SIG-M5 (cell line): ENCODE results near the gene C16orf74.

Source experiments
- DNase-seq: peaks from one replicate; lab custom pipeline; 2025; lab: John Stamatoyannopoulos, UW

The C16orf74 gene

GRCh38 chr16:85673529-85674417 lies 77.1 kb downstream of the C16orf74 start:
- no peak for DNase-seq

DNA sequence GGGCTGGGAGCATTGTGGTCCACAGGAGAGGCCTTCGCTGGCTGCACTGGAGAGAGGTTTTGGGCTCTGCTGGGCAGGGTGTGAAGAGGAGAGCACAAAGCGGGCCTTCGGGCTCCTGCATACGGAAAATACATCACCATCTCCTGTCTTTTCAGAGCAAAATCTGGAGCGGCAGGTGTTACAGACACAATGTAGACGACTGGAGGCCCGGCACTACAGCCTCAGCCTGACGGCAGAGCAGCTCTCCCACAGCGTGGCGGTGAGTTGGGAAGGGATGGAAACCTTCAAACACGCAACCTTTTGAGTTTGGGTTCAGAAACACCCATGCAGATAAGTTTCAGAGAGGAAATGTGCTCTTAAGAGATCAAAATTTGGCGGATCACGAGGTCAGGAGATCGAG lies 80.1 kb downstream of the C16orf74 start:
- no peak for DNase-seq

DNA sequence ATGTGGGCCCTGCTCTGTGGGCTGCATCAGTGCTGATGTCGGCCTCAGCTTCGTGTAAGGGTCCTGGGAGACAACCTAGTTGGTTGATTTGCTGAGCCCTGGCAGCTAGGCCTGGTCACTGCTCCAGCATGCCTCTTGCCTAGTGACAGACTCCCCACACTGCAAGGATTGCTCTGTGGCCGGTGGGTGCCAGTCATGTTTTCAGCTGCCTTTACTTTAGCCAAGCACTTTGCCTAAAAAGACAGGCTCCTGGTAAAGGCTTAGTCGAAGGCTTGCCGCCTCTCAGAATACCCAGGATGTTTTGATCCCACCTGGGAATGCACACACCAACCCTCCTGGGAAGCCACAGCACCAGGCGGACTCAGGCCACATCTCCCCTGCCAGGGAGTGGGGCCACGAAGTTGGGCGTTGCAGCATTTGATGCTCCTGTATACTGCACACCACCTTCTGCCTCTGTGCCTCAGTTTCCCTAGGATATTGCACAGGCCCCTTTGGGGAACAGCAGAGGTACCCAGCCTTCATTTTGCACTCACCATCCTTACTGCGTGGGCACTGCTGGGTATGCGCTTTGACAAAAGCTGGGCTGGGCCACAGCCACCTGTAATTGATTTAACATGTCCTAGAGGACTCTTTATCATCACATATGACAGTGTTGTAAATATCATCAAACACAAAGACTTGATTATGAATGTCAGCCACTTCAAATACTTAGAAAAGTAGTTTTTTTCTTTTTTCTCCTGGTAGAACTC lies 82.0 kb downstream of the C16orf74 start:
- DNase-seq: no peak

DNA sequence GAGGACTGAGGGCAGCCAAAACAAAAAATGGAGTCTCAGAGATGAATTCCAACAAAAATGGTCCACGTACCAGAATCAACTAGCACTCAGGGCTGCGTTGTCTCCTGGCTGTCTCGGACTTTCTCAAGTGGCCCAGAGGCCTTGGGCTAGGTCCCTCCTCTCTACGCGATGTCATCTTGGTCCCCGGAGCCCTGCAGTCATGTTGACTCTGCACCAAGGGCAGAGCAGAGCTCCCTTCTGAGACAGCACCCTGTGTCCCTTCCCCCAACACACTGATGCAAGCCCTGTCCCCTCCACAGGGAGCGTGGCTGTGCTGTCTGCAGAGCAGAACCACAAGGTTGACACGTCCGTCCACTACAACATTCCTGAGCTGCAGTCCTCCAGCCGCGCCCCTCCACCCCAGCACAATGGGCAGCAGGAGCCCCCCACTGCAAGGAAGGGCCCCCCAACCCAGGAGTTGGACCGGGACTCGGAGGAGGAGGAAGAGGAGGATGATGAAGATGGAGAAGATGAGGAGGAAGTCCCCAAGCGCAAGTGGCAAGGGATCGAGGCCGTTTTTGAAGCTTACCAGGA lies 83.0 kb downstream of the C16orf74 start:
- DNase-seq: no peak

GRCh38 chr16:85667261-85667660 lies 83.6 kb downstream of the C16orf74 start:
- DNase-seq: no peak

- DNase-seq: no peak
Observed at GRCh38 chr16:85665929-85666328, 85.0 kb downstream of the C16orf74 start.

GRCh38 chr16:85665373-85665740 lies 85.5 kb downstream of the C16orf74 start:
- no peak for DNase-seq

- no peak for DNase-seq
Observed at GRCh38 chr16:85664580-85665372, 86.1 kb downstream of the C16orf74 start.

- DNase-seq: no peak
Observed at GRCh38 chr16:85663891-85664321, 87.0 kb downstream of the C16orf74 start.

DNA sequence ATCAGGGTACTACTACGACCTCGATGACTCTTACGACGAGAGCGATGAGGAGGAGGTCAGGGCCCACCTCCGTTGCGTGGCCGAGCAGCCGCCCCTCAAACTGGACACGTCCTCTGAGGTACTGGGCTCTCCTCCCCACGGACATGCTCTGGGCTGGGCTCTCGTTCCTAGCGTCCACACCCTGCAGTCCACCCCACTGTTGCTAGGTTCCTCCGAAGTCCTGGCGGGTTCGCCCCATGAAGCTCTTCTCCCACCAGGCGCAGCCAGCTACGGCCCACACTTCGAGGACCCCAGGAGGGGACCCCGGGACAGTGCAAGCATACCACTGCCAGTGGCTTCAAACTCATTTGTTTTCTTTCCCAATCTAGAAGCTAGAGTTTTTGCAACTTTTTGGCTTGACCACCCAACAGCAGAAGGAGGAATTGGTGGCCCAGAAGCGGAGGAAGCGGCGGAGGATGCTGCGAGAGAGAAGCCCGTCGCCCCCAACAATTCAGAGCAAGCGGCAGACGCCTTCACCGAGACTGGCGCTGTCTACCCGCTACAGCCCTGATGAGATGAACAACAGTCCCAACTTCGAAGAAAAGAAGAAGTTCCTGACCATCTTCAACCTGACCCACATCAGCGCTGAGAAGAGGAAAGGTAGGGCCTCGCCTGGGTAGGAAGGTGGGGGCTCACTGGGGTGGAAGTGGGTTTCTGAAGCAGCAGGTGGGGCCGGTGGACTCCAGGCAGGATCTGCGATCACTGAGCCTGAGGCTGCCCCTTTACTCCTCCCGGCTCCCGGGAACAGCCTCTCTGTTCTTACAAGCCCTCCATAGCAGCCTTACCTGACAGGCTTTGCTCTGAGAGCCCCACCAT lies 87.7 kb downstream of the C16orf74 start:
- no peak for DNase-seq

- no peak for DNase-seq
Observed at GRCh38 chr16:85662482-85662812, 88.4 kb downstream of the C16orf74 start.

DNA sequence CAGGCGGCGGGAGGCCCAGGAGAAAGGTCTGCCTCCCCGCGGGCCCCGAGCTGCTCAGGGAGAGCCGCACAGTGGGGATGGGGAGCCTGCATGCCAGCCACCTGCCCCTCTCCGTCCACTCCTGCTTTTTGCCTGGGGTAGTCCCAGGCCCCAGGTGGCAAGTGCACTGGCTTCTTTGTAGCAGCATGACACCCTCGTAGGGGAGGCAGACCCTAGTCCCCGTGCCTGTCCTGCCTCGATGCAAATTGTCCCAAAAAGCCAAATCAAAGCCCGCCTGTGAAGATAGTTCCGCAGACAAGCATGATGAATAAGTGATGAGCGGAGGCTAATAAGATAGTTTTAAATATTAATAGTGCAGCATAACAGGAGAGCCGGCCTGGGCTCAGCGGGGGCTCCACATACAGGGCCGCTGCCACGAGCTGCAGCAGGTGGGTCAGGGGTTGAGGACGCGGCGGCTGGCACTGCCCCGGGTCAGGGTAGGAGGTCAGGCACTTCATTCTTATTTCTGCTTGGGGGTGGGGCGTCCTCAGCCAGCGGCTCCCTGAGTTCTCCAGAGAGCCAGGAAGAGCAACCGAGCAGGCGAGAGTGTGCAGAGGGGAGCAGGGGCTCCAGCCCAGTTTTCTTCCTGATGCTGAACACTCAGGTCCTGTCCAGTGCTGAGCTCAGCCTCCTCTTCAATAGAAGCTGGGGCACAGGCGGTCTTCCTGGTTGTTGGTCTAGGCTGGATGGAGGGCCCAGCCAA lies 89.0 kb downstream of the C16orf74 start:
- DNase-seq: no peak

- no peak for DNase-seq
Observed at GRCh38 chr16:85660843-85661739, 89.8 kb downstream of the C16orf74 start.

DNA sequence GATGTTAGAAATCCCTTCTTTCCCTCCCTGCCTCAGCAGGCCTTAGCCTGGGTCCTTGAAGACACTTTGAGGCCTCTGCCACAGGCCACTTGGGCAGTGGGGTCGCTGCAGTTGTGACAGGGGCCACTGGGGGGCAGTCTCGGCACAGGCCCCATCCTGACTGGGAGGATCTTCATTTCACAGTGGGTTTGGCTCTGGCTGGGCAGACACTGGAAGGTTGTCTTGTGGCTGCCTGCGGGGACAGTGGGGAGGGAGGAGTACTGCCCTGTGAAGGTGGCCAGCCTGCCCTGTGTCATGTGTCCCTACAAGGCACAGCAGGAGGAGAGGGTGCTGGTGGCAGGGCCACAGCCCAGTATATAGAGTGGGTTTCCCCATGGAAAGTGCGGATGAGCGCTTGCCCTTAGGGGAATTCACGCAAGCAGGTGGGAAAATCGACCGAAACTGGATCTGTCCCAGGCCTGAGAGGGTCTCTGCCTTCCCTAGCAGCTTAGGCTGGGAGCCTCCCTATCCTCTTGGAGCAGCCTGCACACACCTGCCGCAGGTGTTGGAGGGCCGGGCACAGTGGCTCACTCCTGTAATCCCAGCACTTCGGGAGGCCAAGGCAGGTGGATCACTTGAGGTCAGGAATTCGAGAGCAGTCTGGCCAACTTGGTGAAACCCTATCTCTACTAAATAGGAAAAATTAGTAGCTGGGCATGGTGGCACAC lies 90.9 kb downstream of the C16orf74 start:
- DNase-seq: no peak

GRCh38 chr16:85659336-85659735 lies 91.6 kb downstream of the C16orf74 start:
- DNase-seq: no peak

DNA sequence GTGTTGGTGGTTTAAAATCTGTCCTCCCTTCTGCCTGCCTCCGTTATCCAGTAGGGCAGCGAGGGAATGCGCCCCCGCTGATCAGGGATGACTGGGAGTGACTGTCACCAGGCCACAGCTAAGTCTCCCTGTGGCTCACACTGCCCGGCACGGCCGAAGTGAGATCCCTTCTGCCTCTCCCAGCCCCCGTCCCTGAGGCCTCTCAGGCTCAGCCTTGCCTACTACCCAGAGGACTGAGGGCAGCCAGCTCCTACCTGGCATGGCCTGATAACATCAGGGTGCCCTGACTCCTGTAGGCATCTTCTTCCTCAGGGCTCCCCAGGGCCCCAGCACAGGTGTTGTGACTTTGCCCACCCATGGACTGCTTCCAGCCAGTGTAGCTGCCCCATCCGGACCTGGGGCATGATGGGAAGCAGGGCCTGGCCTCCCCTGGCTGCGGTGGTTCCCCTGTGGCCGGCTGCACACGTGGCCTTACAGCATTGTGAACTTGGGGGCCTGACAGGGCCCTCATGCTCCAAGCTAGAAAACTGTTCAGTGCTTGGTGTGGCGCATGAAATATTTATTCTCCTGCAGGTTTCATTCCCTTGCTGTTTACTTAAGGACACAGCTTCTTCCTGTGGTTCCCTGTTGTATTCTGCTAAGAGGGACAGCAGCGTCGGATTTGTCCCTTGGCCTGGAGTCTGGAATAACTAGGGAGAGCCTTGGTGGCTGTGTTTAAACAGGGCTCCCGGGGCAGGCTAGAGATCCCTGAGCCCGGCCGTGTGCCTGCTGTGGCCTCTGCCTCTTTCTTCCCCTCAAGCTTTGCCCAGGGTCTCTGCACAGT lies 92.2 kb downstream of the C16orf74 start:
- no peak for DNase-seq

- no peak for DNase-seq
Observed at GRCh38 chr16:85657996-85658395, 92.9 kb downstream of the C16orf74 start.
